ENCODE measurements around the gene PTK6.
"Not testable (repeated sequence)": the region's sequence is repeated elsewhere in the genome, so short reads cannot be mapped to it uniquely, and the experiment has no call there.

The PTK6 gene

GRCh38 chr20:63492518-63492917, 44.7 kb downstream of the PTK6 start:
- DNase-seq, result no peak

- DNase-seq, result no peak
Measured at GRCh38 chr20:63491635-63492230, 45.4 kb downstream of the PTK6 start.

GRCh38 chr20:63491078-63491477, 46.1 kb downstream of the PTK6 start:
- DNase-seq, result peak; percentile 0

GRCh38 chr20:63490416-63490815, 46.8 kb downstream of the PTK6 start:
- DNase-seq, result peak; percentile 1

GRCh38 chr20:63488315-63489251, 48.6 kb downstream of the PTK6 start:
- DNase-seq, result peak; percentile 50

GRCh38 chr20:63487781-63488241, 49.4 kb downstream of the PTK6 start:
- peak; percentile 18 for DNase-seq

GRCh38 chr20:63487116-63487764, 49.9 kb downstream of the PTK6 start:
- DNase-seq, result peak; percentile 17

GRCh38 chr20:63486300-63486855, 50.8 kb downstream of the PTK6 start:
- no peak for DNase-seq

GRCh38 chr20:63484651-63485403, 52.3 kb downstream of the PTK6 start:
- no peak for DNase-seq

GRCh38 chr20:63484236-63484635, 52.9 kb downstream of the PTK6 start:
- DNase-seq, result peak; percentile 36

GRCh38 chr20:63483834-63484233, 53.3 kb downstream of the PTK6 start:
- DNase-seq, result peak; percentile 9

GRCh38 chr20:63482021-63482587, 55.1 kb downstream of the PTK6 start:
- peak; percentile 39 for DNase-seq

- DNase-seq, result peak; percentile 11
Measured at GRCh38 chr20:63481503-63481902, 55.7 kb downstream of the PTK6 start.

GRCh38 chr20:63479695-63480419, 57.3 kb downstream of the PTK6 start:
- DNase-seq, result not testable (repeated sequence)

- DNase-seq, result no peak
Measured at GRCh38 chr20:63478346-63479302, 58.6 kb downstream of the PTK6 start.
